ENCODE data around the gene C9orf40.

C9orf40 gene, protein sequence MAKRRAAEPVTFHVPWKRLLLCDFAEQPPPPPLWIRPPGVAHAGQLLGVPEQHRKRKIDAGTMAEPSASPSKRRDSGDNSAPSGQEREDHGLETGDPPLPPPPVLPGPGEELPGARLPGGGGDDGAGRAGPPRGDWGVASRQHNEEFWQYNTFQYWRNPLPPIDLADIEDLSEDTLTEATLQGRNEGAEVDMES

GRCh38 chr9:74952201-74953151 lies at the start of gene C9orf40:
Gene C9orf40 (minus strand): TSS chr9:74952912. CDS start chr9:74952611, 301 bp downstream.
- peak; percentile 71 for DNase-seq

DNA sequence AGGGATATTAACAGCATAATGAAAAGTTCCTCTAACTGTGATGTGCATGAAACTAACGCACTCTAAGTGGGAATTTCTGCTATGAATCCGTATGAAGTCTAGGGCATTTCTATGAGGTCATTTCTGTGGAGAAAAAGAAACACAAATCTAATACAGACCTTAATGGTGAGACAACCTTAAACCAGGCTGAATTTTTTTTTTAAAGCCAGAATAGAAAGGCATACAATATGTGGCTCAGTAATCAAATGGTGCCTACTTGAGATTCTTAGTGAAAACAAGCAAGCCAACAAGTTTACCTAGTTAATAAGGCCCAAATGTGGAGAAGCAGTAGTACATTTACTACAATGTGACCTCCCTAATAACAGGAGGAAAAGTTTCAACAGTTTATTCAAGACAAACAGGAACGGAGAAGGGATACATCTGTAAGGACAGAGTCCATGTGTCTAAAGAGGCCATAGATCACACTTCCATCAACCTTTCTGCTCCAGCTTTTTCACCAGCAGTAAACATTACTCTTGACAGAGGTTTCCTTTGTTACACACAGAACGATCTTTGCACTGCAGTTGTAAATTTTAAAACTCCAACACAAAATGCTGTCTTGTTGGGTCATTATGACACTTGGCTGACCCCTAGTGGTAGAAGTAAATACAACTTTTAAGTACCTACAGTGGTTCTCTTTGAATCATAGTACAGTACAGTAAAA lies 49.2 kb upstream of the C9orf40 start:
- no peak for DNase-seq

- DNase-seq, result no peak
Observed at GRCh38 chr9:75000835-75001234, 48.1 kb upstream of the C9orf40 start.

DNA sequence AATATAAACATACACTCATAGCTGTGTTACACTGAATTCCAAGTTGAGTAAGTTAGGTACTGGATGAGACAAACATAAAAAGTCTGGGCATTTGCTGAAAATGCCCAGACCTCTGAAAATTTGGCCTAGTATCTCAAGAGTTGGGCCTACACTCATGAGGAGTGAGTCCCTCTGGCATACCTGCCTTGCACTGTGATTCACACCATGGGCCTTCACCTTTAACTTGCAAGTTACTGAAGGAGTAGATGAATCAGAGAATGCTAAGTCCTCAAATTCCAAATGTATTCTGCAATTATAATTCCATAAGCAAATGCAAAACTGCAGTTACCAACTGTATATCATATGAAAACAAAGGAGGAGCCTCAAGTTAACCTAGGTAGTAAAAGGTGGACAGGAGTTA lies 32.3 kb upstream of the C9orf40 start:
- DNase-seq, result no peak

DNA sequence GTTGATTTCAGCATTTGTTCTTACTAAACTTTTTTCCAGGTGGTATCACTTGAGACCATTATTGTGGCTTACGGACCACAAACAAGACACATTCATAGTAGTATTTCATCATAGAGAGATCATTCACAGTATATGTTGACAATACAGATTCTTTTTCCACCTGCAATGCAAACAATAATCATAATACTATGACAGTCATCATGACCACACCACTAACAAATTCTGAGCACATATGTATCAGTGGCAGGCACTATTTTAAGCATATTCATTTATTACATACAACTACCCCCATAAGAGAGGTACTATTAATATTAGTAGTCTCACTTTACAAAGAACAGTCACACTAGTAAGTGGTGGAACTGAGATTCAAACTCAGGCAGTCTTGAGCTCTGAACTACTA lies 31.0 kb upstream of the C9orf40 start:
- no peak for DNase-seq

GRCh38 chr9:74979844-74980243 lies 27.1 kb upstream of the C9orf40 start:
- DNase-seq, result no peak

DNA sequence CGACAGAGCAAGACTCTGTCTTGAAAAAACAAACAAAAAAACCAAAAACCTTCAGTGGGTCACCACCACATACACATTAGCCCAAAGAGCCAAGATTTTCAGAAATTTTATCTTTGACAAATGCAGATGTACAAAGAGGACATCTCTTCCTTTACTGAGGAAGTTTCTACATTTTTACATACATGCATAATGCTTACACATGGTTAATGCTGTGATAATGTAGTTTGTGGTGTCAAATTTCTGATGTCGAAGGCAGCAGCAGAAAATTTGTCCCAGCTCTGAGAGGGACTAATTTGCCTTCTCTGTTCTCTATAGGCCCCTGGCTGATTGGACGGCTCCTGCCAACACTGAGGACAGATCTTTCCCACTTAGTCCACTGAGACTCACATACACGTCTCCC lies 24.6 kb upstream of the C9orf40 start:
- no peak for DNase-seq

DNA sequence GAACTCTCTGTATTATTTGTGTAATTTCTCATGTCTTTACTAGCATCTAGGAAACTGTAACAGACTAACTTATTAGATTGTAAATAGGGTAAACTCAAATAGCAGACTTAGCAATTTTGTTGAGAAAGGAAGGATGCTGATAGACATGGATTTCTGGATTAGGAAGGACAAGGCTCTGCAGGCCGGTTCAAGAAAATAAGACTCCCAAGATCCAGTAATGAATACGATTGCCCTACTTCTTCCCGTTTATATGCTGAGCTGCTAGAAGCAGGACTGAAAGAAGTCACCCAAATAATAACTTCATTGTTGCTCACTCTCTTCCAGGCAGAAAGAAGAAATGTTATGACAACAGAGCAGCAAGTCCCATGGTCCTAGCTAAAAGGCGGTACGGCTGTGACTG lies 22.8 kb upstream of the C9orf40 start:
- DNase-seq, result no peak

DNA sequence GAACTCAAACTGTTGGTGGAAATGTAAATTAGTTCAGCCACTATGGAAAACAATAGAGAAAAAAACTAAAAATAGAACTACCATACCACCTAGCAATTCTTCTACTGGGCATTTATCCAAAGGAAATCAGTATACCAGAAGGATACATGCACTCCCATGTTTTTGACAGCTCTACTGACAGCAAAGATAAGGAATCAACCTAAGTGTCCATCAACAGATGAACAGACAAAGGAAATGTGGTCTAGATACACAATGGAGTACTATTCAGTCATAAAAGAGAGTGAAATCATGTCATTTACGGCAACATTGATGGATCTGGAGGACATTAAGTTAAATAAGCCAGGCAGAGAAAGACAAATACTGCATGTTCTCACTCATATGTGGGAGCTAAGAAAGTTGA lies 21.8 kb upstream of the C9orf40 start:
- no peak for DNase-seq

- DNase-seq, result no peak
Observed at GRCh38 chr9:74973714-74974113, 21.0 kb upstream of the C9orf40 start.

- no peak for DNase-seq
Observed at GRCh38 chr9:74963056-74963455, 10.3 kb upstream of the C9orf40 start.

- DNase-seq, result no peak
Observed at GRCh38 chr9:74961496-74961895, 8.8 kb upstream of the C9orf40 start.

DNA sequence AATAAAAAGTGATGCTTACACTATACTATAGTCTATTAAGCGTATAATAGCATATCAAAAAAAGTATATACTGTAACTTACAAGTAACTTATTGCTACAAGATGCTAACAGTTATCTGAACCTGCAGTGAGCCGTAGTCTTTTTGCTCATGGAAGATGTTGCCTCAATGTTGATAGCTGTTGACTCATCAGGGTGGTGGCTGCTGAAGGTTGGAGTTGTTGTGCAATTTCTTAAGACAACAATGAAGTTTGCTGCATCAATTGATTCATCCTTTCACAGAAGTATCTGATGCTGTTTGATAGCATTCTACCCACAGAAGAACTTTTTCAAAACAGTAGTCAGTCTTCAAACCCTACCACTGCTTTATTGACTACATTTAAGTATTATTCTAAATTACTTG lies 7.8 kb upstream of the C9orf40 start:
- no peak for DNase-seq

GRCh38 chr9:74958587-74958986 lies 5.9 kb upstream of the C9orf40 start:
- no peak for DNase-seq

- DNase-seq, result no peak
Observed at GRCh38 chr9:74953235-74953751, 581 bp upstream of the C9orf40 start.

DNA sequence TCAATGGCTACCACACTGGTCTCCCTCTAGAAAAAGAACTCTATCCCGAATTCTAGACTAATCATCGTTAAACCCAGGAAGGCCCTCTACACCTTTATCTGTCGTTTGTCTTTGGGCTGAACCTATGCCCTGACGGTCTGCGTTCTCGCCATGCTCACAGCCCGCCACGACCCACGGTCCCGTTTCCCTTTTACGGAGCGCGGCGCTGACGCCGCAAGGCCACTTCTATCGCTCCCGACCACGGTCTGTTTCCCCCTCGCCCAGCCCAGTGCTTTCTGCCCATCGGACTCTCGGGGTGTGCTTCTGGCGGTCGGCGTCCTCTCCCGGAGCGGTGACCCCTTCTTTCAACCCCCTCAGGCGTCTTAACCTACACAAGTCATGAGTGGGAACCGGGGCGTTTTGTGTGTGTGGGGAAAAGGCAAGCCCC lies 974 bp downstream of the C9orf40 start:
- no peak for DNase-seq

DNA sequence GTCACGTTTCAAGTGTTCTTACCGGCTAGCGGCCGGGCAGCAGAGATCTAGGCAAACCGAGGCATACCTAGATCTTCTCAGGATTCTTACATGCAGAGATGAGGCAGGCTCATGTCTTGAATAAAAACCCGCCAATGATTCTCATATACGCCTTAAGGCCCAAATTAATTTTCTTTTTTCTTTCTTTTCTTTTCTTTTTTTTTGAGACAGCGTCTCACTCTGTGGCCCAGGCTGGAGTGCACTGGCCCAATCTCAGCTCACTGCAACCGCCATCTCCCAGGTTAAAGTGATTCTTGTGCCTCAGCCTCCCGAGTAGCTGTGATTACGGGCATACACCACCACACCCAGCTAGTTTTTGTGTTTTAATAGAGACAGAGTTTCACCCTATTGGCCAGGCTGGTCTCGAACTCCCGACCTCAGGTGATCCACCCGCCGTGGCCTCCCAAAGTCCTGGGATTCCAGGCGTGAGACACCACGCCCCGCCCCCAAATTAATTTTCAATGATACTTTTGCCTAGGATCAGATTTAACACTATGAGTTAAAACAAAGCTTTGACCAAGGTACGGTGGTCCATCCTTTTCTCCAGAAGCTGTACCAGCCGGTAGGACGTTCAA lies 1.5 kb downstream of the C9orf40 start:
- DNase-seq, result no peak

DNA sequence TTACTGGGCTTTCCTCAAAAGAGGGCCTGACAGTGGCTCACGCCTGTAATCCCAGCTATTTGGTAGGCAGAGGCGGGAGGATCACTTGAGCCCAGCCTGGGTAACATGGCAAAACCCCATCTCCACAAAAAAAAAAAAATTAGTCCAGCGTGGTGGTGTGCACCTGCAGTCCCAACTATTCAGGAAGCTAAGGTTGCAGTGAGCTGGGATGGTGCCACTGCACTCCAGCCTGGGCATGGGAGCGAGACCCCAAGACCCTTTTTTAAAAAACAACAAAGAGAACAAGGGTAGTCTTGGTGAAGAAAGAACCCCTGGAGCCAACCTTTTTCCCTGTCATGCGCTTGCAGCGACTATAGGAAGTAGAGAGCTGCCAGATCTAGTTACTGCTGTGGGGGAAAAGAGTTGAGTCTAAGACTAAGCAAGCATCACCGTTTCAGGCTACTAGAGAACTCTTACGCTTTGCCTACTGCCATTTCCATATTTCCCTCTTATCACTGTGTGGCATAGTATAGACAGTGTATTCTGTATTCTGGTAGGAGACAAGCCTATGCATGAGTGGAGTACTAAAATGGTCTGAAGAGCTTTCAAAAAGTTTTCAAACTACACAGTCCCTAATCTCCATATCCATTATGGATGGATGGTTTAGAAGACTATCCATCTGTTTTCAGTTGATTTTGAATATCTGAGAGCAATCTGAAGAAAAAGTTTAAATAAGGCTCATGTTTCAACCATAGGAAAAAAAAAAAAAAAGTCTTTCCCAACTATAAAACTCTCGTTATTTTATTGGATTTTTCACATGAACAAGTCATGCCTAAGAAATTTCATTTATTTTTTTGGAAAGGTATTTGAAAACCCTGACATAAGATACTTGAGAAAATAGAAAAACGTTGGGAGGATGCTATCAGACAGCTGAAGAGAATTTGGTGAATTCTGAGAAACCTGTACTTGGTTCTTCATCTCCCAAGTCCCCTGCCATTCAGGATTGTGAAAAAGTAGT lies 2.6 kb downstream of the C9orf40 start:
- no peak for DNase-seq

GRCh38 chr9:74948937-74949336 lies 3.8 kb downstream of the C9orf40 start:
- no peak for DNase-seq

DNA sequence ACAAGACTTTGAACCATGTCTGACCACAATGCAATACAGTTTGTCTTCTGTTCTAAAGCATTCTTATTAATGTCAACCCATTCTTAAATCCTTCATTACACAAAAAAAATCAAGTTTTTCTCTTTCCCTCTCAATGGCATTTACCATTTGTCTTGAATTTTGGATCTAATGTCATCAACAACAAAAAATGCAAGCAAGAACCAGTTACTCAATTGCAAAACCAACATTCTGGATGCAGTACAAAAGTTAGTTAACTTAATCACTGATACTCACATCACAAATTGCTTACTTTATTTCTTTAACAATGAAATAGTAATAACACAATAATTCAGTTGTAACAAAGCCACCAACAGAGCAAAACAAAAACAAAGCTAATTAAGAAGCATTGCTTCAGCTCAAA lies 6.0 kb downstream of the C9orf40 start:
- DNase-seq, result no peak

DNA sequence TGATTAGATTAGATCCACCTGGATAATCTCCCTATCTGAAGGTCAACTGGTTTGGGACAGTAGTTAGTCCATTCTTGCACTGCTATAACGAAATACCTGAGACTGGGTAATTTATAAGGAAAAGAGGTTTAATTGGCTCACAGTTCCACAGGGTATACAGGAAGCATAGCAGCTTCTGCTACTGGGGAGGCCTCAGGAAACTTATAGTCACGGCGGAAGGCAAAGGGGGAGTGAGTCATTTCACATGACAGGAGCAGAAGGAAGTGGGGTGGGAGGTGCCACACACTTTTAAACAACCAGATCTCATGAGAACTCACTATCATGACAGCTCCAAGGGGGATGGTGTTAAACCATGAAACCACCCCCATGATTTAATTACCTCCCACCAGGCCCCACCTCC lies 9.9 kb downstream of the C9orf40 start:
- no peak for DNase-seq

DNA sequence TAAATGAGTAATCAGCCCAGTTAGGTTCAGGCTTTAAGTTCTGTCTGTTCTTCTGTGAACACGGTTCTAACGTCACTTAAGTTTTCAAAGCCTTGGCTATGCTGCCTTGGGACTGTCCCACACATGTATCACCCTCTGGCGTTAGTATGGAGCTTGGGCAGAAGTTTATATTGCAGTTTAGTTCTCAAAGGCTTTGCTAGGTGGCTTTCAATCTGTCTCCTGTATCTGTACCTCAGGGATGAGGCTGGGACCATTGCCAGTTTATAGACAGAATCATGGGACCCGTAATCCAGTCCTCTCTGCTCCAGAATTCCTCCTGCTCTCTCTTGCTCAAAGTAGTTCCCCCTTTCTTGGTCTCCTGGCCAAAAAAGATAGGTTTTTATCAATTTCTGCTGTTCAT lies 12.1 kb downstream of the C9orf40 start:
- DNase-seq, result no peak

All from 8988T (cell line).